ENCODE data around the gene MXD4. TPM values are rescaled to one million over a fixed set of nuclear protein-coding genes. Genes with fewer than 3 reads are reported as not detected.

The MXD4 gene
- total and polyA plus RNA-seq, 9 of the 15 experiments (the other 6 are each of a cell fraction or from before 2014, with no cell fraction given) = 0.06 to 13.5 (median 5.9) TPM

GRCh38 chr4:2262145-2262943 is 435 bp upstream of the MXD4 start (continued):
- TF ChIP-seq UBTF (IDR thresholded peaks at IDR 0.05; ENCODE audit: borderline replicate concordance in 1 of 2, low read depth in 2 of 2, low read length in 2 of 2) (peak; percentile 69 to 89; a peak in 3 of 4 replicates), GABPB1 (CRISPR knock-in tag; IDR thresholded peaks at IDR 0.05) (no peak), ZNF263 (CRISPR knock-in tag; IDR thresholded peaks at IDR 0.05; ENCODE audit: borderline replicate concordance) (peak; percentile 65; the same call in 1 of the 2 replicates), FOS (IDR thresholded peaks at IDR 0.05; ENCODE audit: extremely low read depth, insufficient read length) (peak; percentile 91), ZNF395 (CRISPR knock-in tag; IDR thresholded peaks at IDR 0.05) (no peak), MECOM (CRISPR knock-in tag; IDR thresholded peaks at IDR 0.05) (no peak), ZEB2 (IDR thresholded peaks at IDR 0.05) (no peak), GATA2 (CRISPR knock-in tag; IDR thresholded peaks at IDR 0.05) (no peak), XRCC4 (IDR thresholded peaks at IDR 0.05; ENCODE audit: extremely low read depth, insufficient read depth, insufficient read length) (no peak), CBX8 (IDR thresholded peaks at IDR 0.05; ENCODE audit: borderline replicate concordance, extremely low read depth, low read depth, low read length, poor library complexity, severe bottlenecking) (no peak), ZNF212 (CRISPR knock-in tag; IDR thresholded peaks at IDR 0.05) (no peak), NBN (IDR thresholded peaks at IDR 0.05; ENCODE audit: low read depth) (no peak), SMARCE1 (IDR thresholded peaks at IDR 0.05) (no peak), SIRT6 (IDR thresholded peaks at IDR 0.05; ENCODE audit: low read depth, low read length) (no peak), ZNF24 (IDR thresholded peaks at IDR 0.05) (no peak), ZNF232 (CRISPR knock-in tag; IDR thresholded peaks at IDR 0.05) (no peak), NKRF (IDR thresholded peaks at IDR 0.05; ENCODE audit: borderline replicate concordance) (no peak), MEIS2 (IDR thresholded peaks at IDR 0.05; ENCODE audit: partially characterized antibody) (peak; percentile 90), HEY1 (CRISPR knock-in tag; IDR thresholded peaks at IDR 0.05; ENCODE audit: borderline replicate concordance) (no peak), CREB3 (tag; conservative IDR thresholded peaks at IDR 0.05; ENCODE audit: low read depth) (no peak), KHSRP (IDR thresholded peaks at IDR 0.05) (no peak), L3MBTL2 (IDR thresholded peaks at IDR 0.05) (peak; percentile 91), PTTG1 (tag; IDR thresholded peaks at IDR 0.05; ENCODE audit: low read depth) (no peak)

All from K562 (cell line).